Medulla oblongata (tissue), 1 donor: ENCODE measurements around the gene CAPN13.
A peak's percentile ranks its signal among the peaks of the same experiment; 100 is the strongest.

Source experiments
- DNase-seq: peaks from one replicate; pipeline ENCODE4 v3.0.0-alpha.2; 2015; ENCODE audit errors: extremely low spot score

The CAPN13 gene

GRCh38 chr2:30684026-30684425 lies 123.2 kb downstream of the CAPN13 start:
- no peak for DNase-seq

- DNase-seq, result no peak
Measured at GRCh38 chr2:30683236-30683956, 123.8 kb downstream of the CAPN13 start.

- no peak for DNase-seq
Measured at GRCh38 chr2:30681022-30681421, 126.2 kb downstream of the CAPN13 start.

GRCh38 chr2:30680121-30680520 lies 127.1 kb downstream of the CAPN13 start:
- DNase-seq, result no peak

- peak; percentile 9 for DNase-seq
Measured at GRCh38 chr2:30679426-30680088, 127.7 kb downstream of the CAPN13 start.

GRCh38 chr2:30678410-30679137 lies 128.7 kb downstream of the CAPN13 start:
- DNase-seq, result no peak

GRCh38 chr2:30677861-30678385 lies 129.3 kb downstream of the CAPN13 start:
- no peak for DNase-seq

GRCh38 chr2:30677231-30677630 lies 130.0 kb downstream of the CAPN13 start:
- no peak for DNase-seq

GRCh38 chr2:30675758-30676157 lies 131.5 kb downstream of the CAPN13 start:
- DNase-seq, result no peak

- no peak for DNase-seq
Measured at GRCh38 chr2:30673127-30673526, 134.1 kb downstream of the CAPN13 start.
